K562 (cell line): ENCODE results near the gene UBAP2. TPM values are rescaled to one million over a fixed set of nuclear protein-coding genes. Genes with fewer than 3 reads are reported as not detected.

Experiments
- CBX3 ChIP-seq, 2 experiments: IDR thresholded peaks; 1 replicate in 1 of 2; 2 replicates in 1 of 2; pipeline ENCODE4 v1.6.1; 2012; ENCODE audit warnings: inconsistent platforms in 2 of 2, low read length in 2 of 2, borderline replicate concordance in 1 of 2, control low read depth in 1 of 2
- CXXC5 ChIP-seq: fragments of 250-450 bp; sonication (Bioruptor Pico); IDR thresholded peaks from 2 replicates; pipeline ENCODE4 v1.8.0; 2022; ENCODE audit warnings: inconsistent platforms, mild to moderate bottlenecking, moderate library complexity
- EGR1 ChIP-seq: fragments of 450-650 bp; conservative IDR thresholded peaks from 2 replicates; pipeline ENCODE4 v1.6.1; 2017; ENCODE audit warnings: mild to moderate bottlenecking
- HDAC1 ChIP-seq, 2 experiments: fragments of 450-650 bp; IDR thresholded peaks; 2 replicates each; pipeline ENCODE4 v1.6.1; 2016 to 2017; ENCODE audit warnings: inconsistent platforms in 1 of 2, mild to moderate bottlenecking in 1 of 2, moderate library complexity in 1 of 2
- HNRNPLL ChIP-seq: fragments of 200-400 bp; formaldehyde crosslinking; IDR thresholded peaks from 2 replicates; pipeline ENCODE4 v1.6.1; 2017; ENCODE audit warnings: low read length, low read depth, mild to moderate bottlenecking; ENCODE audit not compliant: poor library complexity, severe bottlenecking
- LCOR ChIP-seq: sonication (generic); formaldehyde crosslinking; IDR thresholded peaks from 2 replicates; pipeline ENCODE4 v1.8.0; 2022; ENCODE audit warnings: mild to moderate bottlenecking, missing genetic modification reagents
- PML ChIP-seq: IDR thresholded peaks from 2 replicates; pipeline ENCODE4 v1.6.1; 2012; ENCODE audit warnings: low read length, inconsistent platforms
- RCOR1 ChIP-seq, 2 experiments: IDR thresholded peaks; 2 replicates each; pipeline ENCODE4 v1.6.1; 2012; ENCODE audit warnings: low read depth in 2 of 2, low read length in 2 of 2, borderline replicate concordance in 1 of 2, improper control_type of control experiment in 1 of 2
- TAF7 ChIP-seq: fragments of 450-650 bp; IDR thresholded peaks from 2 replicates; pipeline ENCODE4 v1.6.1; 2016; ENCODE audit warnings: missing genetic modification characterization, missing compliant biosample characterization
- ZNF354B ChIP-seq: fragments of 250-450 bp; sonication (Bioruptor Pico); IDR thresholded peaks from 2 replicates; pipeline ENCODE4 v1.4.0; 2020
- polyA plus RNA-seq, 8 experiments: library from polyadenylated mRNA; depleted of rRNA in 4 of 8; stranded (reverse) in 5 of 8; unstranded in 3 of 8; fragments of >200 nt; fragmentation: Nextera tagmentation in 2 of 8; fragmentation: Illumina TruSeq in 1 of 8; extraction: Ambion mirVana in 2 of 8; extraction: Trizol in 1 of 8; gene quantifications; 2 replicates each; pipeline versions ENCODE4 v1.2.1 to v1.2.3, GENCODE V29; 2011 to 2014; ENCODE audit warnings: inconsistent platforms in 1 of 8, missing spikeins in 1 of 8
- total RNA-seq, 7 experiments: library from RNA; depleted of rRNA in 6 of 7; stranded (reverse); fragments of >200 nt in 6 of 7; fragmentation: Illumina TruSeq in 2 of 7; extraction: Trizol in 2 of 7; gene quantifications; 2 replicates each; pipeline versions ENCODE4 v1.2.1 to v1.2.3, GENCODE V29; 2011 to 2021; ENCODE audit warnings: low replicate concordance in 1 of 7
- TF ChIP-seq, protein P1 (sequence below): fragments of 450-650 bp; IDR thresholded peaks from 2 replicates; pipeline ENCODE4 v1.7.1; 2018; ENCODE audit warnings: mild to moderate bottlenecking, low read depth; ENCODE audit not compliant: partially characterized antibody
- TF ChIP-seq, protein P2 (sequence below): sonication (generic); formaldehyde crosslinking; IDR thresholded peaks from 2 replicates; pipeline ENCODE4 v1.9.0; 2022; ENCODE audit warnings: mild to moderate bottlenecking, missing genetic modification reagents
- TF ChIP-seq, protein P3 (sequence below): sonication (generic); formaldehyde crosslinking; IDR thresholded peaks from 2 replicates; pipeline ENCODE4 v1.5.0; 2020; ENCODE audit warnings: missing genetic modification reagents
- TF ChIP-seq, protein P4 (sequence below): fragments of 250-450 bp; sonication (Bioruptor Pico); IDR thresholded peaks from 2 replicates; pipeline ENCODE4 v1.9.0; 2021; ENCODE audit warnings: mild to moderate bottlenecking, inconsistent platforms
- TF ChIP-seq, protein P5 (sequence below), 2 experiments: fragments of 450-650 bp; IDR thresholded peaks; 2 replicates each; pipeline ENCODE4 v1.6.1; 2016
- TF ChIP-seq, protein P6 (sequence below): fragments of 250-450 bp; sonication (Bioruptor Pico); IDR thresholded peaks from 2 replicates; pipeline ENCODE4 v1.8.0; 2021; ENCODE audit warnings: borderline replicate concordance, mild to moderate bottlenecking, moderate library complexity; ENCODE audit not compliant: poor library complexity, severe bottlenecking

Gene UBAP2
- total and polyA plus RNA-seq, 9 of the 15 experiments (the other 6 are each of a cell fraction or from before 2014, with no cell fraction given): 8.7 to 47.9 (median 18.7) TPM

DNA sequence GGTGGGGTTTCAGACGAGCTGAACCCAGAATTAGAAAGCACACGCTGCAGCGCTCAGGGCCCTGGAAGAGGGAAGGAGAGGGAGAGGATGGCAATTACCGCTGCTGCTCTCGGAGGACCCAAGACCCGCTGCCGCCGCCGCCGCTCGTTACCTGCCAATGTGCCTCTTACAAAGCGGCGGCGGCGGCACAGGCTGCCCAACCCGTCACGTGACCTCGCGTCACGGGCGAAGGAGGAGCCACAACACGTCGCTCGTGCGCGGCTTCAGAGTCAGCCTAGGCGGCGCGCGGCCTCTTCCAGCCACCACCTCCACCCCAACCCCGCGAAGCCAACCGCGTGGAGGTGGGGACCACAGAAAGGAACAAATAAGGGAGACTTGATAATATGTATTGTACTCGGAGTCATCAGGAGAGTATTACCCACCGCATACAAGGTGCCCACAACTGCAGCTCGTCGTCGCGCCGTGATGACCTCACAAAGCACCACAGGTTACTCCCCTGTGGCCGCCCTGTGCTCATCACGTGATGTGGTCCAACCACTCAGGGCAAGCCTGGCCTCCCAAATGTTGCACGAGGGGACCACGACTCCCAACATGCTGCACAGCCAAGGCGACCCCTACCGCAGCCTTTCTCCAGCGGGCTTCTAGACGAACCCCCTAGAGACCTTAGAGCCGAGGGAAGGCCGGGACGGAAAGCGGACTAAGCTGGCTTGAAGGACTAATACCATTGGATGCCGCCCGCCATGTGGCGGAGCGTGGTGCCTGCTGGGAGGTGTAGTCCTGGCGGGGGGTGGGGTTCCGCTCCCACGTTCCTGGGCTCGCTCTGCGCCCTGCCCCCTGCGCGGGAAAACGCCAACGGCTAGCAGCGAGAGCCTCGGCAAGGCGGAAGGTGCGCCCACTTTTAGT lies at the start of gene UBAP2 (continued):
- TF ChIP-seq, protein P1, sequence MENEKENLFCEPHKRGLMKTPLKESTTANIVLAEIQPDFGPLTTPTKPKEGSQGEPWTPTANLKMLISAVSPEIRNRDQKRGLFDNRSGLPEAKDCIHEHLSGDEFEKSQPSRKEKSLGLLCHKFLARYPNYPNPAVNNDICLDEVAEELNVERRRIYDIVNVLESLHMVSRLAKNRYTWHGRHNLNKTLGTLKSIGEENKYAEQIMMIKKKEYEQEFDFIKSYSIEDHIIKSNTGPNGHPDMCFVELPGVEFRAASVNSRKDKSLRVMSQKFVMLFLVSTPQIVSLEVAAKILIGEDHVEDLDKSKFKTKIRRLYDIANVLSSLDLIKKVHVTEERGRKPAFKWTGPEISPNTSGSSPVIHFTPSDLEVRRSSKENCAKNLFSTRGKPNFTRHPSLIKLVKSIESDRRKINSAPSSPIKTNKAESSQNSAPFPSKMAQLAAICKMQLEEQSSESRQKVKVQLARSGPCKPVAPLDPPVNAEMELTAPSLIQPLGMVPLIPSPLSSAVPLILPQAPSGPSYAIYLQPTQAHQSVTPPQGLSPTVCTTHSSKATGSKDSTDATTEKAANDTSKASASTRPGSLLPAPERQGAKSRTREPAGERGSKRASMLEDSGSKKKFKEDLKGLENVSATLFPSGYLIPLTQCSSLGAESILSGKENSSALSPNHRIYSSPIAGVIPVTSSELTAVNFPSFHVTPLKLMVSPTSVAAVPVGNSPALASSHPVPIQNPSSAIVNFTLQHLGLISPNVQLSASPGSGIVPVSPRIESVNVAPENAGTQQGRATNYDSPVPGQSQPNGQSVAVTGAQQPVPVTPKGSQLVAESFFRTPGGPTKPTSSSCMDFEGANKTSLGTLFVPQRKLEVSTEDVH: peak; percentile 95
- TF ChIP-seq, protein P2, sequence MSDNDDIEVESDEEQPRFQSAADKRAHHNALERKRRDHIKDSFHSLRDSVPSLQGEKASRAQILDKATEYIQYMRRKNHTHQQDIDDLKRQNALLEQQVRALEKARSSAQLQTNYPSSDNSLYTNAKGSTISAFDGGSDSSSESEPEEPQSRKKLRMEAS (CRISPR knock-in tag): peak; percentile 96
- TF ChIP-seq HNRNPLL: peak; percentile 86
- peak; percentile 89 for TF ChIP-seq CXXC5 (CRISPR knock-in tag)
- TF ChIP-seq, protein P3, sequence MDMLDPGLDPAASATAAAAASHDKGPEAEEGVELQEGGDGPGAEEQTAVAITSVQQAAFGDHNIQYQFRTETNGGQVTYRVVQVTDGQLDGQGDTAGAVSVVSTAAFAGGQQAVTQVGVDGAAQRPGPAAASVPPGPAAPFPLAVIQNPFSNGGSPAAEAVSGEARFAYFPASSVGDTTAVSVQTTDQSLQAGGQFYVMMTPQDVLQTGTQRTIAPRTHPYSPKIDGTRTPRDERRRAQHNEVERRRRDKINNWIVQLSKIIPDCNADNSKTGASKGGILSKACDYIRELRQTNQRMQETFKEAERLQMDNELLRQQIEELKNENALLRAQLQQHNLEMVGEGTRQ: peak; percentile 90
- TF ChIP-seq, protein P4, sequence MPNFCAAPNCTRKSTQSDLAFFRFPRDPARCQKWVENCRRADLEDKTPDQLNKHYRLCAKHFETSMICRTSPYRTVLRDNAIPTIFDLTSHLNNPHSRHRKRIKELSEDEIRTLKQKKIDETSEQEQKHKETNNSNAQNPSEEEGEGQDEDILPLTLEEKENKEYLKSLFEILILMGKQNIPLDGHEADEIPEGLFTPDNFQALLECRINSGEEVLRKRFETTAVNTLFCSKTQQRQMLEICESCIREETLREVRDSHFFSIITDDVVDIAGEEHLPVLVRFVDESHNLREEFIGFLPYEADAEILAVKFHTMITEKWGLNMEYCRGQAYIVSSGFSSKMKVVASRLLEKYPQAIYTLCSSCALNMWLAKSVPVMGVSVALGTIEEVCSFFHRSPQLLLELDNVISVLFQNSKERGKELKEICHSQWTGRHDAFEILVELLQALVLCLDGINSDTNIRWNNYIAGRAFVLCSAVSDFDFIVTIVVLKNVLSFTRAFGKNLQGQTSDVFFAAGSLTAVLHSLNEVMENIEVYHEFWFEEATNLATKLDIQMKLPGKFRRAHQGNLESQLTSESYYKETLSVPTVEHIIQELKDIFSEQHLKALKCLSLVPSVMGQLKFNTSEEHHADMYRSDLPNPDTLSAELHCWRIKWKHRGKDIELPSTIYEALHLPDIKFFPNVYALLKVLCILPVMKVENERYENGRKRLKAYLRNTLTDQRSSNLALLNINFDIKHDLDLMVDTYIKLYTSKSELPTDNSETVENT: peak; percentile 42; the same call in 1 of the 2 replicates
- TF ChIP-seq PML: peak; percentile 38
- peak; percentile 44; the same call in 1 of the 2 replicates for TF ChIP-seq EGR1
- TF ChIP-seq, protein P5, sequence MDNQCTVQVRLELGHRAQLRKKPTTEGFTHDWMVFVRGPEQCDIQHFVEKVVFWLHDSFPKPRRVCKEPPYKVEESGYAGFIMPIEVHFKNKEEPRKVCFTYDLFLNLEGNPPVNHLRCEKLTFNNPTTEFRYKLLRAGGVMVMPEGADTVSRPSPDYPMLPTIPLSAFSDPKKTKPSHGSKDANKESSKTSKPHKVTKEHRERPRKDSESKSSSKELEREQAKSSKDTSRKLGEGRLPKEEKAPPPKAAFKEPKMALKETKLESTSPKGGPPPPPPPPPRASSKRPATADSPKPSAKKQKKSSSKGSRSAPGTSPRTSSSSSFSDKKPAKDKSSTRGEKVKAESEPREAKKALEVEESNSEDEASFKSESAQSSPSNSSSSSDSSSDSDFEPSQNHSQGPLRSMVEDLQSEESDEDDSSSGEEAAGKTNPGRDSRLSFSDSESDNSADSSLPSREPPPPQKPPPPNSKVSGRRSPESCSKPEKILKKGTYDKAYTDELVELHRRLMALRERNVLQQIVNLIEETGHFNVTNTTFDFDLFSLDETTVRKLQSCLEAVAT (IDR thresholded peaks at IDR 0.05): 0 out of 4 replicates have a peak, but pooled peaks of 1 of the 2 experiments have one; percentile 20
- 0 out of 4 replicates have a peak, but pooled peaks of 1 of the 2 experiments have one; percentile 2 for TF ChIP-seq RCOR1 (IDR thresholded peaks at IDR 0.05; ENCODE audit: borderline replicate concordance in 1 of 2, low read depth in 2 of 2, low read length in 2 of 2)
- no peak for TF ChIP-seq ZNF354B (CRISPR knock-in tag)
- TF ChIP-seq TAF7 (tag): peak; percentile 76
- TF ChIP-seq CBX3 (IDR thresholded peaks at IDR 0.05; ENCODE audit: borderline replicate concordance in 1 of 2, low read length in 2 of 2): peak in 1 of 2 experiments; percentile 50; a peak in 1 of 3 replicates
- TF ChIP-seq, protein P6, sequence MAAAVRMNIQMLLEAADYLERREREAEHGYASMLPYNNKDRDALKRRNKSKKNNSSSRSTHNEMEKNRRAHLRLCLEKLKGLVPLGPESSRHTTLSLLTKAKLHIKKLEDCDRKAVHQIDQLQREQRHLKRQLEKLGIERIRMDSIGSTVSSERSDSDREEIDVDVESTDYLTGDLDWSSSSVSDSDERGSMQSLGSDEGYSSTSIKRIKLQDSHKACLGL: peak; percentile 53
- TF ChIP-seq HDAC1 (IDR thresholded peaks at IDR 0.05): peak in 1 of 2 experiments; percentile 92; a peak in 2 of 4 replicates
- TF ChIP-seq LCOR (CRISPR knock-in tag): peak; percentile 17; the same call in 1 of the 2 replicates
